Activated CD8-positive, alpha-beta memory T cell treated with anti-CD3 and anti-CD28 coated beads for 48 hours (primary cell): ENCODE results near the gene WWOX.

ENCODE experiments used
- DNase-seq, 3 experiments: peaks; one replicate each; pipeline ENCODE4 v3.0.0-alpha.2; 2020; ENCODE audit warnings: low read depth in 2 of 3, low spot score in 2 of 3

Gene WWOX

GRCh38 chr16:79104567-79104966 is 1005.1 kb downstream of the WWOX start:
- no peak for DNase-seq

GRCh38 chr16:79107301-79107700 is 1007.8 kb downstream of the WWOX start:
- no peak for DNase-seq

- no peak for DNase-seq
These were observed 1010.3 kb downstream of the WWOX start for GRCh38 chr16:79109771-79110170.

GRCh38 chr16:79110242-79110641 is 1010.8 kb downstream of the WWOX start:
- no peak for DNase-seq

- DNase-seq = no peak
These were observed 1011.5 kb downstream of the WWOX start for GRCh38 chr16:79110953-79111352.

GRCh38 chr16:79112462-79112861 is 1013.0 kb downstream of the WWOX start:
- no peak for DNase-seq

- DNase-seq = no peak
These were observed 1014.4 kb downstream of the WWOX start for GRCh38 chr16:79113826-79114225.

GRCh38 chr16:79114759-79115158 is 1015.3 kb downstream of the WWOX start:
- DNase-seq = no peak

- no peak for DNase-seq
These were observed 1022.5 kb downstream of the WWOX start for GRCh38 chr16:79121906-79122305.

GRCh38 chr16:79122343-79122742 is 1022.9 kb downstream of the WWOX start:
- DNase-seq = no peak

- DNase-seq = no peak
These were observed 1024.7 kb downstream of the WWOX start for GRCh38 chr16:79124016-79124756.

GRCh38 chr16:79127766-79128165 is 1028.3 kb downstream of the WWOX start:
- DNase-seq = no peak

GRCh38 chr16:79128706-79129105 is 1029.3 kb downstream of the WWOX start:
- no peak for DNase-seq

GRCh38 chr16:79130616-79131015 is 1031.2 kb downstream of the WWOX start:
- no peak for DNase-seq

- DNase-seq = no peak
These were observed 1032.0 kb downstream of the WWOX start for GRCh38 chr16:79131321-79132075.

GRCh38 chr16:79132701-79133100 is 1033.2 kb downstream of the WWOX start:
- no peak for DNase-seq

GRCh38 chr16:79134300-79134699 is 1034.8 kb downstream of the WWOX start:
- DNase-seq = no peak

- no peak for DNase-seq
These were observed 1037.5 kb downstream of the WWOX start for GRCh38 chr16:79136955-79137354.

- no peak for DNase-seq
These were observed 1038.0 kb downstream of the WWOX start for GRCh38 chr16:79137426-79137939.

GRCh38 chr16:79139799-79140198 is 1040.3 kb downstream of the WWOX start:
- no peak for DNase-seq

GRCh38 chr16:79143026-79143425 is 1043.6 kb downstream of the WWOX start:
- DNase-seq = no peak

GRCh38 chr16:79150151-79150550 is 1050.7 kb downstream of the WWOX start:
- DNase-seq = no peak
